ENCODE data around the gene NAT9. TPM values are rescaled to one million over a fixed set of nuclear protein-coding genes. Genes with fewer than 3 reads are reported as not detected.

The NAT9 gene
- polyA plus RNA-seq, 1 donor = 34.2 TPM

DNA sequence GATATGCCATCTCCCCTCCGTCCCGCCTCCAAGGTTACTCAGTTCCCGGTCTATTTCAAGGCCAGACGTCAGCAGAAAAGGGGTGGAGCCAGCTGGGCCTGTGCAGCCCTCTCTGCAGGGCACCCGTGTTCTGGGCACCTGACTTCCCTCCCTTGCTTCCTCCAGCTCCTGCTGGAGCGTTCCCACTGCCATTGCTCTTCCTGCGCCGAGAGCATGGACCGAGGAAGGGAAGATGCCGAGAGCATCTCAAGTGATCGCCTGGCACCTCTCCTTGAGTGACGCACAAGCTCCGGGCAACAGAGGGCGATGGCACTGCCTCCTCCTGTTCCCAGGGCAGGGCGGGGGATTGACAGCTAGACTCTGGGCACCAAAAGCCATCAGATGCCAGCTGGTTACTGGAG lies 29.4 kb upstream of the NAT9 start:
- no CpG with 5 or more reads among the region's 15 CpGs for WGBS (ENCODE audit: insufficient coverage, low lambda C conversion rate)

DNA sequence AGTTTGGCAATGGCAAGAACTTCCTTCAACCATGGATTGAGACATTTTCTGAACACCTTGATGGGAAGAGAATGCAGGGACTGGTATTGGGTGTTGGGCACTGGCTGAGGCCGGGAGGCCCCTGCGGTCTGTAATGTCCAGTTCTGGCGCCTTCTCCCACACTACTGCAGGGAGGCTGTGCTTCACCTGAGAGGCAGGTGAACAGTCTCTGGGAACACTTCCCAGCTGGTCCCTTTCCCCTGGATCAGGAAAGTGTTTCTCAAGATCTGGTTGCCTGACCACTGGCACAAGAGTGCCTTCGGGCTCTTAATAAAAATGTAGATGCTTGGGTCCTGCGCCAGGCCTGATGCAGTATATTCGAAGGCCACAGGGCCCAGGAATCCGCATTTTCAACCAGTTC lies 28.5 kb upstream of the NAT9 start:
- no peak overlapping the region for H3K27ac ChIP-seq (ENCODE audit: low read length)
- H3K4me3 ChIP-seq (ENCODE audit: low read length) = no peak overlapping the region
- H3K27me3 ChIP-seq (ENCODE audit: control insufficient read depth, insufficient read depth, low read length) = no peaks in the 10 kb centered on the region
- no peak for DNase-seq
- WGBS (ENCODE audit: insufficient coverage, low lambda C conversion rate) = no CpG with 5 or more reads among the region's 7 CpGs
- H3K36me3 ChIP-seq (ENCODE audit: control insufficient read depth, insufficient read depth, low read length) = peaks cover 11% of the 10 kb centered on the region
- H3K9me3 ChIP-seq (ENCODE audit: control insufficient read depth, low read depth, low read length) = no peaks in the 10 kb centered on the region
- H3K4me1 ChIP-seq (ENCODE audit: control insufficient read depth, insufficient read depth, low read length) = no peaks in the 10 kb centered on the region

More for the DNA sequence above, 29.4 kb upstream of the NAT9 start:
- H3K4me1 ChIP-seq (ENCODE audit: control insufficient read depth, insufficient read depth, low read length) = no peaks in the 10 kb centered on the region
- H3K9me3 ChIP-seq (ENCODE audit: control insufficient read depth, low read depth, low read length) = no peaks in the 10 kb centered on the region
- peaks cover 5% of the 10 kb centered on the region for H3K36me3 ChIP-seq (ENCODE audit: control insufficient read depth, insufficient read depth, low read length)
- no peak overlapping the region for H3K4me3 ChIP-seq (ENCODE audit: low read length)
- no peak overlapping the region for H3K27ac ChIP-seq (ENCODE audit: low read length)
- no peak for DNase-seq
- no peaks in the 10 kb centered on the region for H3K27me3 ChIP-seq (ENCODE audit: control insufficient read depth, insufficient read depth, low read length)

- Histone ChIP-seq H3K27me3 (ENCODE audit: control insufficient read depth, insufficient read depth, low read length) (no peaks in the 10 kb centered on the region), H3K27ac (ENCODE audit: low read length) (no peak overlapping the region), H3K36me3 (ENCODE audit: control insufficient read depth, insufficient read depth, low read length) (peaks cover 19% of the 10 kb centered on the region), H3K9me3 (ENCODE audit: control insufficient read depth, low read depth, low read length) (no peaks in the 10 kb centered on the region), H3K4me3 (ENCODE audit: low read length) (no peak overlapping the region), H3K4me1 (ENCODE audit: control insufficient read depth, insufficient read depth, low read length) (no peaks in the 10 kb centered on the region)
- DNase-seq = no peak
- no CpG with 5 or more reads among the region's 5 CpGs for WGBS (ENCODE audit: insufficient coverage, low lambda C conversion rate)
Measured at GRCh38 chr17:74803971-74804370, 27.8 kb upstream of the NAT9 start.

DNA sequence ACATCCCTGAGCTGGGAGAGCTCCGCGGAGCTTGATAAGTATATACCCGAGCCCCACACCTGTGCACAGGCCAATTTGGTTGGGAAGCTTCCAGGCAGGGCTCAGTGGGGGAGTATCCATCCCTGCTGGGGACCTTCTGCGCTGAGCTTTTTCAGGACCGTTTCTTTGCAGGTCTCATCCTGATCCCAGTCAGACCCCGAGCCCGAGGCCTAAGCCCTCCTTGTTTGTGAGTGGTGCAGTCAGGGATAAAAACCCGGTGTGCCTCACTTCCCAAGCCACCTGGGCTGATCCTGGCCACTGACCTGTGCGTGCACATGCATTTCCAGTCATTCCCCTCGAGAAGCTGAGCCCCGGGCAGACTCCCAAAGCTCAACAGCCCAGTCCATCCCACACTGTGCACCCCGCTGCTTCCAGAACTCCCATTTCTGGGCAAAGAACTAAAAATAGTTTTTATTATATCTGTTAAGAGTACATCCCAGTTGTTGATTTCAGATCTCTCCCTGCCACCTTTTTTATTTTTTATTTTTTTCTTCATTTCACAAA lies 27.3 kb upstream of the NAT9 start:
- DNase-seq = no peak
- H3K4me3 ChIP-seq (ENCODE audit: low read length) = no peak overlapping the region
- no peaks in the 10 kb centered on the region for H3K27me3 ChIP-seq (ENCODE audit: control insufficient read depth, insufficient read depth, low read length)
- H3K9me3 ChIP-seq (ENCODE audit: control insufficient read depth, low read depth, low read length) = no peaks in the 10 kb centered on the region
- no CpG with 5 or more reads among the region's 12 CpGs for WGBS (ENCODE audit: insufficient coverage, low lambda C conversion rate)
- no peak overlapping the region for H3K27ac ChIP-seq (ENCODE audit: low read length)
- H3K4me1 ChIP-seq (ENCODE audit: control insufficient read depth, insufficient read depth, low read length) = no peaks in the 10 kb centered on the region
- H3K36me3 ChIP-seq (ENCODE audit: control insufficient read depth, insufficient read depth, low read length) = peaks cover 22% of the 10 kb centered on the region

- H3K36me3 ChIP-seq (ENCODE audit: control insufficient read depth, insufficient read depth, low read length) = peaks cover 35% of the 10 kb centered on the region
- no peak overlapping the region for H3K4me3 ChIP-seq (ENCODE audit: low read length)
- no peak for DNase-seq
- H3K27ac ChIP-seq (ENCODE audit: low read length) = no peak overlapping the region
- H3K4me1 ChIP-seq (ENCODE audit: control insufficient read depth, insufficient read depth, low read length) = no peaks in the 10 kb centered on the region
- WGBS (ENCODE audit: insufficient coverage, low lambda C conversion rate) = no CpG with 5 or more reads among the region's 8 CpGs
- H3K9me3 ChIP-seq (ENCODE audit: control insufficient read depth, low read depth, low read length) = no peaks in the 10 kb centered on the region
- no peaks in the 10 kb centered on the region for H3K27me3 ChIP-seq (ENCODE audit: control insufficient read depth, insufficient read depth, low read length)
Measured at GRCh38 chr17:74801896-74802295, 25.8 kb upstream of the NAT9 start.

DNA sequence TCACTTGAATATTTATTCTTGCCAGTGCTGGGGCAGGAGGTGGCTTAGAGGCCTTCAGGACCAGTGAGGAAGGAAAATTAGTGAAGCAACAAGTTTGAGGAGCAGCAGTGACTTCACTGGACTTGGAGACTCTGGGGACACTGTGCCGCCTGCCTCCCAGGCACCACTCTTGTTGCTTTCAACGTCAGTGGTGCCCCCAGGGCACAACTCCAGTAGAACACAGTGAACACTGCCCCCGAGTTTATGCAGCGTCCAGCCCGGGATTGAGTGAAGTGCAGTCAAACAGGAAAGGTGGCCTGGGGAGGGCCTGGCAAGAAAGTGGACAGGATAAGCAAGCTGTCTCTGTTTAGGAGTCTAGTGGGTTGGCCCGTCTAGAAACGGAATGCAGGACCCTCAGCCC lies 24.4 kb upstream of the NAT9 start:
- H3K27ac ChIP-seq (ENCODE audit: low read length) = no peak overlapping the region
- H3K36me3 ChIP-seq (ENCODE audit: control insufficient read depth, insufficient read depth, low read length) = peaks cover 47% of the 10 kb centered on the region
- no CpG with 5 or more reads among the region's 7 CpGs for WGBS (ENCODE audit: insufficient coverage, low lambda C conversion rate)
- H3K27me3 ChIP-seq (ENCODE audit: control insufficient read depth, insufficient read depth, low read length) = no peaks in the 10 kb centered on the region
- DNase-seq = no peak
- no peak overlapping the region for H3K4me3 ChIP-seq (ENCODE audit: low read length)
- no peaks in the 10 kb centered on the region for H3K9me3 ChIP-seq (ENCODE audit: control insufficient read depth, low read depth, low read length)
- H3K4me1 ChIP-seq (ENCODE audit: control insufficient read depth, insufficient read depth, low read length) = no peaks in the 10 kb centered on the region

DNA sequence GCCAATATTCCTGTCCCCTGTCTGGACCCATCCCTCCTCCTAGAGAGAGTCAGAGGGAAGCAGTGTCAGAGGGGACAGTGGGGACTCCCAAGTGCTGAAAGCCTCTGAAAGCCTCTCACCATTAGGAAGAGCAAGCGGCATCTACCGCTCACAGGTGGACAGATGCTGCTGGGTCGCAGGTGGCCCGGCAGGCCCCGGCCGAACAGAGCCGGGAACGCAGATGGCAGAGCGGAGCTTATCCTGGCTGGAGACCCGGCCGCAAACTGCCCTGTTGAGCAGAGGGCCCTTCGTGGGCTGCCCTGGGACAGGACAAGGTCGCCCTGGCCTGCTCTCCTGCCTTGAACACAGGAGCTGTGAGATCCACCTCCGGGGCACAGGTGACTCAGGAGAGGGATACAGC lies 23.0 kb upstream of the NAT9 start:
- H3K36me3 ChIP-seq (ENCODE audit: control insufficient read depth, insufficient read depth, low read length) = peaks cover 62% of the 10 kb centered on the region
- H3K27me3 ChIP-seq (ENCODE audit: control insufficient read depth, insufficient read depth, low read length) = no peaks in the 10 kb centered on the region
- no peak for DNase-seq
- no CpG with 5 or more reads among the region's 14 CpGs for WGBS (ENCODE audit: insufficient coverage, low lambda C conversion rate)
- H3K4me3 ChIP-seq (ENCODE audit: low read length) = no peak overlapping the region
- H3K4me1 ChIP-seq (ENCODE audit: control insufficient read depth, insufficient read depth, low read length) = no peaks in the 10 kb centered on the region
- no peaks in the 10 kb centered on the region for H3K9me3 ChIP-seq (ENCODE audit: control insufficient read depth, low read depth, low read length)
- no peak overlapping the region for H3K27ac ChIP-seq (ENCODE audit: low read length)

GRCh38 chr17:74798239-74798707 lies 22.1 kb upstream of the NAT9 start:
- H3K4me3 ChIP-seq (ENCODE audit: low read length) = no peak overlapping the region
- WGBS (ENCODE audit: insufficient coverage, low lambda C conversion rate) = no CpG with 5 or more reads among the region's 8 CpGs
- no peaks in the 10 kb centered on the region for H3K4me1 ChIP-seq (ENCODE audit: control insufficient read depth, insufficient read depth, low read length)
- no peaks in the 10 kb centered on the region for H3K27me3 ChIP-seq (ENCODE audit: control insufficient read depth, insufficient read depth, low read length)
- H3K9me3 ChIP-seq (ENCODE audit: control insufficient read depth, low read depth, low read length) = no peaks in the 10 kb centered on the region
- peaks cover 70% of the 10 kb centered on the region for H3K36me3 ChIP-seq (ENCODE audit: control insufficient read depth, insufficient read depth, low read length)
- H3K27ac ChIP-seq (ENCODE audit: low read length) = no peak overlapping the region
- DNase-seq = no peak

DNA sequence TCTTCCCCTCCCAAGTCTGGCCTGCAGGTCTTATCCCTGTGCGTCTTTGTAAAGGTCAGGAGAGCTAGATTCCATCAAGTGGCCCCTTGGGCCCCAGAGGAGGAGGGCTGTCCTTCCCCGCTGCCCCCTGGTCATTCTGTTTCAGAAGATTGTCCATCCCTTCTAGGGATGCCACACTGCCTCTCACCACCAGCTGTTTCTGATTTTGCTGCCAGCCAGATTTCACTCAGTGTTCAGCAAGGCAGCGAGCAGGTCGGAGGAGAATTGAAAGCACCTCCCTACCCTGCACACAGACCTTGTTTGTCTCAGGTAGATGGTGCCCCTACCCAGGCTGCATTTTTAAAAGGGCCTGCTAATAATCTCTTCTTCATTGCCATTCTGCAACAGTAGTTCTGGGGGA lies 21.7 kb upstream of the NAT9 start:
- peaks cover 74% of the 10 kb centered on the region for H3K36me3 ChIP-seq (ENCODE audit: control insufficient read depth, insufficient read depth, low read length)
- H3K9me3 ChIP-seq (ENCODE audit: control insufficient read depth, low read depth, low read length) = no peaks in the 10 kb centered on the region
- no peaks in the 10 kb centered on the region for H3K27me3 ChIP-seq (ENCODE audit: control insufficient read depth, insufficient read depth, low read length)
- H3K4me3 ChIP-seq (ENCODE audit: low read length) = no peak overlapping the region
- no peaks in the 10 kb centered on the region for H3K4me1 ChIP-seq (ENCODE audit: control insufficient read depth, insufficient read depth, low read length)
- no CpG with 5 or more reads among the region's 4 CpGs for WGBS (ENCODE audit: insufficient coverage, low lambda C conversion rate)
- no peak overlapping the region for H3K27ac ChIP-seq (ENCODE audit: low read length)
- DNase-seq = no peak

DNA sequence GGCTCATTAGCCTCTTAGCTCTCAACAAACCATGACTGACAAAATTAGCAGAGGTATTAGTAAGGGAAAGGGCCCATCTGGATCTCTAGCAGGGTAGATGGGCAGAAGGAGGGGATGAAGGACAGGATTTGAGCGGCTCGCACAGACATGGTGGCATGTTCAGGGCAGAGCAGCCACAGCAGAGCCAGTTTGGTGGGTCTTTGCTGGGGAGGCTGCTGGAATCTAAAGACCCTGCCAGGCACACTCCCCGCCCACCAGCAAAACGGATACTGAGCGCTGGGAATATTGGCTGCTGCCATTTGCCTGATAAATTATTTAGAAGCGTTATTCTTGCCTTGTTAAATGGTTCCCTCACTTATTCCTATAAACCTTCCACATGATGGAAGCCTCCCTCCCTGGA lies 20.7 kb upstream of the NAT9 start:
- no CpG with 5 or more reads among the region's 6 CpGs for WGBS (ENCODE audit: insufficient coverage, low lambda C conversion rate)

GRCh38 chr17:74796211-74796610 lies 20.1 kb upstream of the NAT9 start:
- Histone ChIP-seq H3K27me3 (ENCODE audit: control insufficient read depth, insufficient read depth, low read length) (no peaks in the 10 kb centered on the region), H3K4me1 (ENCODE audit: control insufficient read depth, insufficient read depth, low read length) (no peaks in the 10 kb centered on the region), H3K4me3 (ENCODE audit: low read length) (no peak overlapping the region), H3K36me3 (ENCODE audit: control insufficient read depth, insufficient read depth, low read length) (peaks cover 78% of the 10 kb centered on the region), H3K27ac (ENCODE audit: low read length) (no peak overlapping the region), H3K9me3 (ENCODE audit: control insufficient read depth, low read depth, low read length) (no peaks in the 10 kb centered on the region)
- DNase-seq = no peak
- no CpG with 5 or more reads among the region's 4 CpGs for WGBS (ENCODE audit: insufficient coverage, low lambda C conversion rate)

More for the DNA sequence above, 20.7 kb upstream of the NAT9 start:
- H3K27me3 ChIP-seq (ENCODE audit: control insufficient read depth, insufficient read depth, low read length) = no peaks in the 10 kb centered on the region
- DNase-seq = no peak
- H3K4me3 ChIP-seq (ENCODE audit: low read length) = no peak overlapping the region
- peaks cover 78% of the 10 kb centered on the region for H3K36me3 ChIP-seq (ENCODE audit: control insufficient read depth, insufficient read depth, low read length)
- H3K9me3 ChIP-seq (ENCODE audit: control insufficient read depth, low read depth, low read length) = no peaks in the 10 kb centered on the region
- no peak overlapping the region for H3K27ac ChIP-seq (ENCODE audit: low read length)
- no peaks in the 10 kb centered on the region for H3K4me1 ChIP-seq (ENCODE audit: control insufficient read depth, insufficient read depth, low read length)

All from large intestine (tissue), 3 donors.